SK-N-SH (cell line): ENCODE measurements around the gene ACER3. TPM values are rescaled to one million over a fixed set of nuclear protein-coding genes. Genes with fewer than 3 reads are reported as not detected.
A peak's percentile ranks its signal among the peaks of the same experiment; 100 is the strongest.

ENCODE experiments used
- CTCF ChIA-PET: fragments of 300-600, 350-600 bp; formaldehyde crosslinking; extraction: SDS; loops from one replicate; lab custom pipeline; 2021; lab: Yijun Ruan, JAX
- POLR2A ChIA-PET: fragments of 350-600 bp; sonication (Branson Sonifier 250); formaldehyde crosslinking; extraction: SDS; loops from one replicate; lab custom pipeline; 2020; ENCODE audit warnings: antibody characterized with exemption, inconsistent platforms; lab: Yijun Ruan, JAX
- DNase-seq: peaks from one replicate; pipeline ENCODE4 v3.0.0; 2012
- H2AFZ ChIP-seq: fragments of 200-600 bp; sonication (generic); 2 replicates; pipeline ENCODE4 v1.8.1; 2016; ENCODE audit warnings: antibody characterized with exemption, mild to moderate bottlenecking, low read depth
- H3F3A ChIP-seq: fragments of 200-600 bp; sonication (generic); replicated peaks from 2 replicates; pipeline ENCODE3; 2016; ENCODE audit warnings: antibody characterized with exemption, mild to moderate bottlenecking; ENCODE audit not compliant: insufficient read depth
- H3K27ac ChIP-seq, 2 experiments: fragments of 200-500 bp in 1 of 2; fragments of 200-600 bp in 1 of 2; sonication (Bioruptor generic) in 1 of 2; sonication (generic), shearing (Covaris generic) in 1 of 2; 2 replicates each; pipeline versions ENCODE4 v1.5.1 to v1.6.1; 2014 to 2016; ENCODE audit warnings: low read depth in 2 of 2, inconsistent platforms in 1 of 2, low read length in 1 of 2, mild to moderate bottlenecking in 1 of 2, mixed read lengths in 1 of 2
- H3K27me3 ChIP-seq: fragments of 200-600 bp; sonication (generic), shearing (Covaris generic); 2 replicates; pipeline ENCODE4 v1.6.1; 2016; ENCODE audit warnings: mixed run types; ENCODE audit not compliant: insufficient read depth
- H3K36me3 ChIP-seq, 2 experiments: fragments of 200-500 bp in 1 of 2; fragments of 200-600 bp in 1 of 2; sonication (Bioruptor generic) in 1 of 2; sonication (generic) in 1 of 2; replicated peaks in 1 of 2; 2 replicates each; pipeline versions ENCODE3 to v1.5.1; 2014 to 2016; ENCODE audit warnings: low read length in 1 of 2, mild to moderate bottlenecking in 1 of 2; ENCODE audit not compliant: insufficient read depth in 2 of 2, control insufficient read depth in 1 of 2
- H3K4me1 ChIP-seq, 2 experiments: fragments of 200-500 bp in 1 of 2; fragments of 200-600 bp in 1 of 2; sonication (Bioruptor generic) in 1 of 2; sonication (generic), shearing (Covaris generic) in 1 of 2; 2 replicates each; pipeline versions ENCODE4 v1.5.1 to v1.6.1; 2014 to 2016; ENCODE audit warnings: low read depth in 1 of 2, low read length in 1 of 2, mixed run types in 1 of 2; ENCODE audit not compliant: insufficient read depth in 2 of 2, control insufficient read depth in 1 of 2
- H3K4me2 ChIP-seq: fragments of 200-600 bp; sonication (generic), shearing (Covaris generic); 2 replicates; pipeline ENCODE4 v1.6.1; 2017; ENCODE audit warnings: mixed run types
- H3K4me3 ChIP-seq, 2 experiments: fragments of 200-500 bp in 1 of 2; fragments of 200-600 bp in 1 of 2; sonication (Bioruptor generic) in 1 of 2; sonication (generic), shearing (Covaris generic) in 1 of 2; 2 replicates each; pipeline versions ENCODE4 v1.5.1 to v1.8.1; 2014 to 2016; ENCODE audit warnings: low read depth in 2 of 2, inconsistent platforms in 1 of 2, low read length in 1 of 2, mild to moderate bottlenecking in 1 of 2, mixed read lengths in 1 of 2, moderate library complexity in 1 of 2
- H3K79me2 ChIP-seq: fragments of 200-600 bp; sonication (generic); 2 replicates; pipeline ENCODE4 v1.8.1; 2017; ENCODE audit warnings: mild to moderate bottlenecking; ENCODE audit not compliant: insufficient read depth
- H3K9ac ChIP-seq: fragments of 200-600 bp; sonication (generic); 2 replicates; pipeline ENCODE4 v1.6.1; 2017; ENCODE audit warnings: mixed run types
- H3K9me2 ChIP-seq: fragments of 200-600 bp; sonication (generic); 2 replicates; pipeline ENCODE4 v1.6.1; 2017; ENCODE audit warnings: mixed run types
- H3K9me3 ChIP-seq: fragments of 200-600 bp; sonication (generic); 2 replicates; pipeline ENCODE4 v1.6.1; 2017; ENCODE audit warnings: mixed run types, mild to moderate bottlenecking, moderate library complexity
- H4K20me1 ChIP-seq: fragments of 200-600 bp; sonication (generic); 2 replicates; pipeline ENCODE4 v1.6.1; 2017; ENCODE audit warnings: mild to moderate bottlenecking, mixed run types; ENCODE audit not compliant: insufficient read depth
- CTCF ChIP-seq: fragments of 200-600 bp; sonication (generic); IDR thresholded peaks from 2 replicates; pipeline ENCODE4 v1.6.1; 2017; ENCODE audit warnings: antibody characterized with exemption, mild to moderate bottlenecking, moderate library complexity
- FOSL2 ChIP-seq: IDR thresholded peaks from 2 replicates; pipeline ENCODE4 v1.4.0; 2012; ENCODE audit warnings: low read depth, mild to moderate bottlenecking, moderate library complexity, borderline replicate concordance
- GATA2 ChIP-seq: sonication (generic); formaldehyde crosslinking; IDR thresholded peaks from 2 replicates; pipeline ENCODE4 v1.5.0; 2020; ENCODE audit warnings: mild to moderate bottlenecking, missing genetic modification reagents
- IRF3 ChIP-seq: fragments of 150-350 bp; IDR thresholded peaks from 2 replicates; pipeline ENCODE4 v1.6.1; 2016; ENCODE audit warnings: mild to moderate bottlenecking, low read depth, low read length
- MEF2A ChIP-seq: IDR thresholded peaks from 2 replicates; pipeline ENCODE4 v1.4.0; 2012; ENCODE audit warnings: low read depth, borderline replicate concordance
- NFIC ChIP-seq: IDR thresholded peaks from 2 replicates; pipeline ENCODE4 v1.4.0; 2012; ENCODE audit warnings: borderline replicate concordance
- POLR2AphosphoS5 ChIP-seq: IDR thresholded peaks from 2 replicates; pipeline ENCODE4 v1.6.1; 2012; ENCODE audit warnings: low read depth, low read length
- REST ChIP-seq: IDR thresholded peaks from 2 replicates; pipeline ENCODE4 v1.6.1; 2012; ENCODE audit warnings: mild to moderate bottlenecking, low read depth, low read length, moderate library complexity
- SMC3 ChIP-seq: IDR thresholded peaks from 2 replicates; pipeline ENCODE4 v1.6.1; 2012; ENCODE audit warnings: low read depth, low read length, improper control_type of control experiment
- TAF1 ChIP-seq: IDR thresholded peaks from 2 replicates; pipeline ENCODE4 v1.6.1; 2012; ENCODE audit warnings: low read depth, mild to moderate bottlenecking, low read length, moderate library complexity, borderline replicate concordance
- TCF12 ChIP-seq: IDR thresholded peaks from 2 replicates; pipeline ENCODE4 v1.4.0; 2012
- USF2 ChIP-seq: fragments of 150-350 bp; IDR thresholded peaks from 2 replicates; pipeline ENCODE4 v1.6.1; 2017; ENCODE audit warnings: antibody characterized with exemption, low read length, low read depth, borderline replicate concordance
- ZBTB33 ChIP-seq: IDR thresholded peaks from 2 replicates; pipeline ENCODE4 v1.4.0; 2012; ENCODE audit warnings: low read depth, borderline replicate concordance
- WGBS: methylation state at CpG from one replicate; pipeline ENCODE4 v1.1.6; 2017; ENCODE audit warnings: low lambda C conversion rate; 5-methylcytosine and 5-hydroxymethylcytosine counted together
- polyA plus RNA-seq, 3 experiments: library from polyadenylated mRNA; depleted of rRNA; stranded (reverse); fragments of >200 nt; gene quantifications; 2 replicates each; pipeline ENCODE4 v1.2.3, GENCODE V29; 2012

ACER3 gene
- polyA plus RNA-seq, 1 of the 3 experiments (the other 2 are of a cell fraction) = 5.4 TPM

GRCh38 chr11:77027275-77027674 lies 166.6 kb downstream of the ACER3 start:
- Histone ChIP-seq H3F3A (peaks cover 3% of the 10 kb centered on the region), H3K9me2 (no peaks in the 10 kb centered on the region), H3K27ac (no peak overlapping the region), H3K27me3 (no peaks in the 10 kb centered on the region), H2AFZ (no peak overlapping the region), H3K36me3 (peaks cover 0 to 2% of the 10 kb centered on the region in 2 experiments), H3K9ac (no peak overlapping the region), H3K4me1 (no peaks in the 10 kb centered on the region), H3K4me3 (no peak overlapping the region), H3K79me2 (no peaks in the 10 kb centered on the region), H4K20me1 (no peaks in the 10 kb centered on the region), H3K4me2 (no peak overlapping the region), H3K9me3 (no peaks in the 10 kb centered on the region)
- TF ChIP-seq NFIC = no peak
- TF ChIP-seq GATA2 (CRISPR knock-in tag) = no peak
- no peak for TF ChIP-seq SMC3
- no peak for TF ChIP-seq REST
- no peak for TF ChIP-seq TAF1
- TF ChIP-seq FOSL2 = no peak
- TF ChIP-seq MEF2A = no peak
- no peak for TF ChIP-seq ZBTB33
- TF ChIP-seq TCF12 = peak; percentile 22; the same call in 1 of the 2 replicates
- 100% methylated on average over 1 of the region's 1 CpG for WGBS
- no peak for DNase-seq
- CTCF ChIA-PET = interaction anchor here (2.0 to 9.6 kb wide), 3 partner anchors 13 to 107 kb away, joined by 10 to 53 read pairs (median 19); no protein-coding TSS in a partner anchor
- POLR2A ChIA-PET = no interaction called here

- TF ChIP-seq IRF3 (no peak), FOSL2 (no peak), CTCF (no peak), USF2 (no peak), TCF12 (no peak), POLR2AphosphoS5 (no peak)
- Histone ChIP-seq H3K79me2 (no peaks in the 10 kb centered on the region), H3K27me3 (no peaks in the 10 kb centered on the region), H3K4me2 (no peak overlapping the region), H3K9me2 (no peaks in the 10 kb centered on the region), H4K20me1 (no peaks in the 10 kb centered on the region), H3K27ac (no peak overlapping the region), H3K4me3 (no peak overlapping the region), H3K9me3 (no peaks in the 10 kb centered on the region), H3K36me3 (no peaks in the 10 kb centered on the region), H2AFZ (no peak overlapping the region), H3K4me1 (no peaks in the 10 kb centered on the region), H3K9ac (no peak overlapping the region), H3F3A (peaks cover 3% of the 10 kb centered on the region)
- POLR2A ChIA-PET = no interaction called here
- CTCF ChIA-PET = interaction anchor here (0.6 to 9.6 kb wide), 6 partner anchors 10 to 526 kb away, joined by 3 to 53 read pairs (median 4); no protein-coding TSS in a partner anchor
- DNase-seq = no peak
- WGBS = 78% methylated on average over 7 of the region's 7 CpGs
These were observed 169.1 kb downstream of the ACER3 start for GRCh38 chr11:77029829-77030228.
